Activated CD4-positive, alpha-beta T cell treated with anti-CD3 and anti-CD28 coated beads, Interleukin-2, amount 50 U/mL, for 24 hours (primary cell): ENCODE measurements around the gene SEC14L1.

ENCODE experiments used
- DNase-seq, 2 donors: peaks; one replicate each; pipeline ENCODE4 v3.0.0-alpha.2; 2020; ENCODE audit warnings: low read depth in 1 of 2, low spot score in 1 of 2

The SEC14L1 gene

GRCh38 chr17:77211681-77212080 lies 70.9 kb downstream of the SEC14L1 start:
- DNase-seq: no peak

DNA sequence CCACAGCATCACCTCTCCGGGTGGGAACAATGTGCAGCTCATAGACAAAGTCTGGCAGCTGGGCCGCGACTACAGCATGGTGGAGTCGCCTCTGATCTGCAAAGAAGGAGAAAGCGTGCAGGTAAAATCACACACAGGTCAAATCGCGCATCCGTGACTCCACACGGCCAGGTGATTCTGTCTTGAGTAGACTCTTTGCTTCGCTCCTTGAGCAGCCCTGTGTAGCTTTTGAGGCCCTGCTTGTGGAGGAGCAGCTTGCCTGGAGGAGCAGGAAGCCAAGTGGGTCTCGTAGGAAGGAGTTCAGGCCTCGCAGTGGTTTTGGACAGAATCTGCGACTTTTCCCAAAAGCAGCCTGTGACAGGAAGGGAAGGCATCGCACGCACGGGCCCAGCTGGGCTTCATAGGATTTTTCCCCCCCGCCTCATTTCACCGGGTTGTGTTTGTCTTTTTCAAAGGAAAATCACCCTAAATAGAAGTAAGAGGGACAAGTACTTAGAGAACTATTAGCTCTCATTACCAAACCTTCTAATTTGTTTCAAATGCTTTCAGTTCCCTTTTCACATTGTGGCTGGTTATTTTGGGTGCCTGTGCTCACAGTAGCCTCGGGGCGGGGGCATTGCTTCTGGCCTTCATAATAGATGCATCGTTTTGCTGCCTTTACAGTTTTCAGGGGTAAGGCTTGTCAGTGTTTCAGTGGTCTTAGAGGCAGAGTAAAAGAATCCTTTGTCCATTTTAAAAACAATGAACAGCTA lies 71.5 kb downstream of the SEC14L1 start:
- DNase-seq: no peak

DNA sequence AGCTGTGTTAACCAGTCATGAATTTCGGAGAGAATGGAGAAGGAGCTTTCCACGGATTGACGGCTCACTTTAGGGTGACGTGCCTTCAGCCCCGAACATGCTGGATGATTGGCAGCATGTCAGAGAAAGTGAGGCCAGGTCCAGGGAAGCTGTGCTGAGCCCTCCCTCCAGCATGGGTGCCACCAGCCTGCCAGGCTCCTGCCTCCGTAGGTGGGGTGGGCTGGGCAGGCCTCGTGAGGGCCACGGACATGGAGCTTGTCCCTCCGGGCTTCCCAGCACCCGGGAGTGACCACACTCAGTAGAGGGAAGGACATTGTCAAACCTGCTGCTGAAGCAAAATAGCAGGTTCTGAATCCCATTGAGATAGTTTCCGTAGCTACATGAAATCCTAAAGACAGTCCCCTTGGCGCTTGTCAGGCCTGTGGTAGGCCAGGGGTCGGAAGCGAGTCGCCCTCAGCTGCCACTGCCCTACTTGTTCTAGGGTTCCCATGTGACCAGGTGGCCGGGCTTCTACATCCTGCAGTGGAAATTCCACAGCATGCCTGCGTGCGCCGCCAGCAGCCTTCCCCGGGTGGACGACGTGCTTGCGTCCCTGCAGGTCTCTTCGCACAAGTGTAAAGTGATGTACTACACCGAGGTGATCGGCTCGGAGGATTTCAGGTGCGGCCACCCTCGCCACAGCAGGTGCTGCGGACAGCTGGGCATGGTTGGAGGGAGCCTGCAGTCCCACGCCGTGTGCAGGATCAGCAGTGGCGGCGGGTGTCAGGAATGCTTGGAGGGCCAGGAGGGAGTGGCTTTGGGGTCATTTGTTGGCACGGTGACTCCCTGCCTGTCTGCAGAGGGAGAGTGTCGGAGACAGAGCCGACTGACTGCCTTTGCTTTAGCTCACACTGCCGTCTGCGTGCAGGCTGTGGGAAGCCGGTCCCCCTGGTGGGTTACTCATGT lies 72.3 kb downstream of the SEC14L1 start:
- DNase-seq: no peak

- DNase-seq: no peak
Observed at GRCh38 chr17:77213778-77214132, 73.0 kb downstream of the SEC14L1 start.

- no peak for DNase-seq
Observed at GRCh38 chr17:77214328-77214727, 73.6 kb downstream of the SEC14L1 start.

DNA sequence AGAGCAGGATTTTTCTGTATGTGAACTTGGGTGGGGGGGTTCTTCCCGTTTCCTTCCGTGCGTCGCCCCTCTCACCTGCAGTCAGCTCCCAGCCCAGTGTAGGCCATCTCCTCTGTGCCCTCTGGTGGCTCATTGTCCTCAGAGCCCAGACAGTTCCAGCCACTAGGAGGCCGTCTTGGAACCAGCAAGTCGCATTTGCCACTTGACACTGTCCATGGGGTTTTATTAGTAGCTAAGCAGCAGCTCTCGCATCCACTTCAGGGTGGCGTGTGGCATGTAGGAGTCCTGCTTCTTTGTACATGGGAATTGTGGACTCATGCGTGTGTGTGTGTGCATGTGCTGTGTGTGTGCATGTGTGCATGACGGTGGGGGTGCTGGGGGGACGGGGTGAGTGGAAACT lies 74.0 kb downstream of the SEC14L1 start:
- DNase-seq: no peak

DNA sequence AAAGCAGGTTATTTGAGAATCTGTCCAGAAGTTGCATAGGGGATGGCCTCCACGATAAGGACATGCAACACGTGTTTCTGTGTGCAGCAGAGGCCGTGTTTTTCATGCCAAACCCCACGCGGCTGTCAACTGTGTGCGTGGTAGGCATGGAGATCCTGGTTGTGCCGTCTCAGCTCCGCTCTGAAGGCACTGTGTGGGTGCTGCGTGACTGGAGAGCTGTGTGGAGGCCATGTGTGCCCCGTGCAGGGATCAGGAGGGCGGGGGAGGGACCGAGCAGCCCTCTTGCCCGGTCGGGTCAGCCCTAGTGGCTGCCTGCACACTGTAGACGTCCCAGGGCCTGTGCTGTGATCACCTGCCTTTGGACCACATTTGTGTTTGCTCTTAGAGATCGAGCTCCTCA lies 74.5 kb downstream of the SEC14L1 start:
- DNase-seq: no peak

GRCh38 chr17:77216486-77216885 lies 75.7 kb downstream of the SEC14L1 start:
- DNase-seq: no peak

DNA sequence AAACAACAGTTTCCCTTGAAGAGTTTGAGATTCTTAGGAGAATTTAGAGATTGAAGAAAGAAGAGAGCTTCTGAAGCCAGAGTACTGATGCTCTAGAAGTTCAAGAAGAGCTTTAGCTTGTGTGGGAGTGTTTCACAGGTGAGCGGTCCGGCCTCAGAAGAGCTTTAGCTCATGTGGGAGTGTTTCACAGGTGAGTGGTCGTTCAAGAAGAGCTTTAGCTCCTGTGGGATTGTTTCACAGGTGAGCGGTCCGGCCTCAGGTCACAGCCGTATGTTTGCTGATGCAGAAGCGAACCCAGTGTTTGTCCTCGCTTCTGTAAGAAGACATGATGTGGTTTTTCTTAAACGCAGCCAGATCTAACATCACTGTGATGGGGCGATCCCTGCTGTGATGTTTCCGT lies 76.4 kb downstream of the SEC14L1 start:
- no peak for DNase-seq

DNA sequence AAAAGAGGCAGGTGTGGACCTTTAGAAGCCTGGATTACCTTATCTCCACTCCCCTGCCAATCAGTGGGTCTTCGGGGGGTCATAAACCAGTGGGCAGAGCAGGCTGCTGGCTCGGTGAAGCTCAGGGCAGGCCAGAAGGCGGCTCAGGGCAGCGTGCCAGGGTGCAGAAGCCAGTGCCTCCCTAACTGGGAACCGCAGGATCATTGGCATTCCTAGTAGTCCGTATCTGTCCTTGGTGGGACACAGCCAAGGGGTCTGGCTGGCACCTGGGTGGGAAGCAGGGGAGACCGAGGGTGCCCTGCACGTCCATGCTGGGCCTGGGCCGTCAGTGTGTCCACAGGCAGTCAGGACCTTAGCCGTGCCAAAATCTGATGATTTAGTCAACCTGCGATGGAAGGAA lies 76.8 kb downstream of the SEC14L1 start:
- no peak for DNase-seq

GRCh38 chr17:77218902-77219301 lies 78.1 kb downstream of the SEC14L1 start:
- no peak for DNase-seq

DNA sequence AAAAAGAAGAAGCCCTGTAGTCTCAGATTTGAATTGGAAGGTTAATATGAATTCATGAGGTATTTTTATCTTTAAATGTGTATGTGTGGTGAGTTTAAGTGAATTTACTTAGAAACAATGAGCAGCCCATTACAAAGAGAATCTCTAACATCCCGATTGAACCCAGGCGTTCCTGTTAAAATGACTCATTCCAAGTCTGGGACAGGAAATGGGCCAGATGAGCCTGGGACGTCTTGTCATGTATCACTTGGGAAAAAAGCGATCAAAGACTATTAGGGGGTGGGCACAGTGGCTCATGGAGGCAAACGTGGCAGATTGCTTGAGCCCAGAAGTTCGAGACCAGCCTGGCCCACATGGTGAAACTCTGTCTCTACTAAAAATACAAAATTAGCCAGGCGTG lies 81.6 kb downstream of the SEC14L1 start:
- no peak for DNase-seq

DNA sequence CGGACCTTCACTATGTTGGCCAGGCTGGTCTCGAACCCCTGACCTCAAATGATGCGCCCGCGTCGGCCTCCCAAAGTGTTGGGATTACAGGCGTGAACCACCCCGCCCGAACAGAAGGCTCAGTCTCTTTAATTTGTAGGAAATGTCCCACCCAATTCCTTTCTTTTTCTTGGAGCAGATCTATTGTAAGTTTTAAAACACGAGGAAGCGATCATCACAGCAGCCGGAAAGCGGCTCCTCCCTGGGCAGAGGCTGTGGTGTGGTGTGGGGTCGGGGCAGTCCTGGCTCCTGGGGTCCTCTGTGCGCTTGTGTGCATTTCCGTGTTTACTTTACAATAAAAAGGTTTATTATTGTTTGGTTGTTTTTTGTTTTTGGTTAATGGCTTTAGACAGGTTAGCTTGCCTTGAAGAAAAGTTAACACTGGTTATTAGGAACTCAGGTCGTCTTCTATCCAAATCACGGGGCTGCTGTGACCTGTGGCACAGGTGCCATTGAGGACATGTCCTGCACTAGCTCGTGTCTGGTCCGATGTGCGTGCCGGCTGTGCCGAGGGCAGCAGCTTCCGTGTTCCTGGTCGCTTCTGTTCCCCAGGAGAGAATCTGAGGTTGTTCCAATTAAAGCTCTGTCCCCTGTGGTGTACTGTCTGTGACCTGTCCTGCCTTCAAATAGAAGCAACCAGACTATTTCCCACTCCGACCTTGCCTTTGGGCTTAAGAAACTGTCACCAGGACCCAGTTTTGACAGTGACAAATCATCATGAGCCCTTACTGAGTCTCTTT lies 83.1 kb downstream of the SEC14L1 start:
- no peak for DNase-seq

GRCh38 chr17:77225265-77225664 lies 84.5 kb downstream of the SEC14L1 start:
- DNase-seq: no peak

DNA sequence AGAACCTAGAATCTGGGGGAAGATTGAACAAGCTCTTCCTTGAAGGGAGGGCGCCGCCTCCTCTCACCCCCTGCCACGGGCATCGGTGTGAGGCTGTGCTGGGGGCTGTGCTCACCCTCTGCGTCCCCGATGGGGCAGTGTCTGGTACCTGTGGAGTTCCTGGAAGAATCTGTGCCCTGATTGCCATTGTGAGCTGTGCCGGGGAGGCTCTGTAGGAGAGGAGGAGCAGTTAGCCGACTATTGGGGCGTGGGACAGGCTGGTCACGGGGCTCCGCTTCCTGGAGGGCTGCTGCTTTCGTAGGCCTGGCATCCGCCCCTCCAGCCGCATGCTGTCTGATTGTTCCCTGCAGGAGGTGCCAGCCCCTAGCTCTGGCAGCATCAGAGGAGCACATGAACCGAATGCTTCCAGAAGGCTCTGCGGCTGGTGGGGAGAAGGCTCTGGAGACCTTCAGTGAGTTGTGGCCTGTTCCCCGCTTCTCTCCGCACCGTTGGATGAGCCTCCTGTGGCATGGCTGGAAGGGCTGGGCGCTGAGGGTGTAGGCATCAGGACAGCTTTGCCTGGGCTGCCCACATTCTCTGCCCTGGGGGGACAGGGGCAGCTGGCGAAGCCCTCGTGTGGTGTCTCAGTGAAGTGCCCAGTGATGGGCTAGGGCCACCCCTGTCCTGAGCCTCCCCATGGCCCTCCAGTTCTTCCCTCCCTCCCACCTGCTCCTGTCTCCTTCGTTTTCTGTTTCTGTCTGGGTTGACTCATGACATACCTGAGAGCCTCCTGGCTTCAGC lies 86.9 kb downstream of the SEC14L1 start:
- DNase-seq: no peak

DNA sequence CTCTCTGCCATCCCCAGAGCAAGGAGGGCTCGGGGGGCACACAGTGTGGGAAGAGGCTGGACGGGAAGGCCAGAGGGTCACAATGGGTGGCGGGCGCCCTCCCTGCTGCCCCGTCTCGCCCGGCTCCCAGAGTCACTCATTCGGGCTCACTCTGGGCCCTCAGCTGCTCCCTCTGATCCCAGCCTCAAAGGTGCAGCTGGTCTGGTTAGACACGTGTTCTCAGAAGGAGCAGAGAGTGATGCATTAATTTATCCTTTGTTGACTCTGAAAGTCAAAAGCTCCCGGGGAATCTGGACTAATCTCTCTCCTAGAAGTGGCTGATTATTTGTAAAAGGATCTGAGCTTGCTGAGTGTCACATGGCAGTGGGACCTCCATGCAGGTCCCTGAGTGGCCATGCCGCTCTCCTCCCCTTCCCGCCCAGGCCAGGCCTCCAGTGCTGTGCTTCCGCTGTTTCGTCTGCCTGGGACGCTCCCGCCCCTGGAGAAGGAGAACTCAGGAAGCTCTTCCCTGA lies 87.5 kb downstream of the SEC14L1 start:
- DNase-seq: no peak

DNA sequence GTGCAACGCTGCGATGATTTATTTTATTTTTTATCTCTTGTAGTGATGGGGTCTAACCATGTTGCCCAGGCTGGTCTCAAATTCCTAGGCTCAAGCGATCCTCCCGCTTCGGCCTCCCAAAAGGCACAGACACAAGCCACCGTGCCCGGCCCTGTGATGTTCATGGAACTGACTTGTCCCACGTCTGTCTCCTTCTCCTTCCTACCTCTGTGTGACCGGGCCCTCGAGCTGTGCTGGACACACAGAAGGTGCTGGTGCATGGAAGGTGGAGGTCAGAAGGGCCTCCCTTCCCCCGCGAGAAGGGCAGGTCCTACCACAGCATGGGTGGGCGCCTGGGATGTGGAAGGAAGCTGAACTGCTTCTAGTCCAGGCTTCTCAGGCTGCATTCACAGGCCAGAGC lies 88.0 kb downstream of the SEC14L1 start:
- DNase-seq: no peak

DNA sequence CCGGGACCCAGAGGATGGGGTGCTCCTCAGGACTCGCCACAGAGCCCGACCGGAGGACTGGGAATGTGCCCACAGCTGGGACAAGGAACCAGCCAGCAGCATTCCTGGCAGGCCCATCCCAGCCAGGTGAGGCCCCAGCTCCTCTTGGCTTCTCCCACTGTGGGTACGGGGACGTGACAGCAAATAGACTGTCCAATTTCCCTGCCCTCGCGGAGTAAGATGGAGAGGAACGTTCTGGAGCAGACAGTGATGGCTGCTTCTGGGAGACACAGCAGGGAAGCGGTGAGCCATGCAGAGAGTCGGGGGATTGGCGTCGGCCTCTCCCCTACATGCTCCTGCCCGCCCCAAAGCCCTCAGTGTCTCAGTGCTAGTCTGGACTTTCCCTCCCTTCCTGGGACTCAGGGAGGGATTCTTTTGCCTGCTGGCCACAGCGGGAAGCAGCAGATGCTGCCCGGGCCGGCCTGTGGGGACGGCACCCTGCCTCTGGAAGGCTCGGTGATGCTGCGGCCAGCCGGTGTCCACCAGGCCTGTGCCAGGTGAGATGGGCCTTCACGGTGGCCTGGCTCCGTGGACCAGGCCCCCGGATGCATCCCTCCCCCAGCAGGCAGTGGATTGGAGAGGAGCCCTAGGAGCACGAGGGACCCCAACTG lies 89.1 kb downstream of the SEC14L1 start:
- no peak for DNase-seq

GRCh38 chr17:77230436-77230830 lies 89.7 kb downstream of the SEC14L1 start:
- DNase-seq: no peak
